HCT116 (cell line): Measurements from ENCODE around the gene C1orf159. TPM values are rescaled to one million over a fixed set of nuclear protein-coding genes. Genes with fewer than 3 reads are reported as not detected.
A peak's percentile ranks its signal among the peaks of the same experiment; 100 is the strongest.

ENCODE experiments used
- ATAC-seq: fragments of 200-7000 bp; cut with Tn5 transposase; 2 replicates; pipeline ENCODE4 v1.9.1; 2020; ENCODE audit warnings: mild to moderate bottlenecking, moderate library complexity
- BruUV-seq: library from RNA; stranded (reverse); fragments of 400-500 nt; replicated peaks from 2 replicates; lab custom pipeline; 2021; lab: Mats Ljungman, UMichigan
- CTCF ChIA-PET: fragments of 300-600 bp; sonication (Branson Sonifier 250); formaldehyde crosslinking; loops from one replicate; lab custom pipeline; 2021; ENCODE audit warnings: antibody characterized with exemption; lab: Charles Lee
- POLR2A ChIA-PET: fragments of 300-600, 350-600 bp; sonication (Branson Sonifier 250); formaldehyde crosslinking; loops from one replicate; lab custom pipeline; 2021; ENCODE audit warnings: antibody characterized with exemption; lab: Charles Lee
- RAD21 ChIA-PET, 2 experiments: fragments of 300-600 bp; sonication (Branson Sonifier 250); formaldehyde crosslinking; loops; one replicate each; lab custom pipeline; 2023; ENCODE audit warnings: low total read pairs in 2 of 2; ENCODE audit not compliant: uncharacterized antibody in 2 of 2, unreplicated experiment in 2 of 2, low non-redundant PET in 1 of 2; lab: Charles Lee
- DNase-seq: peaks from one replicate; pipeline ENCODE4 v3.0.0-alpha.2; 2010; ENCODE audit warnings: low read depth, low spot score
- H2AFZ ChIP-seq: fragments of 200-600 bp; shearing (Covaris generic), sonication (generic); 2 replicates; pipeline ENCODE4 v1.6.1; 2017; ENCODE audit warnings: low read depth, mixed run types, mixed read lengths, antibody characterized with exemption, low read length; ENCODE audit not compliant: poor library complexity, severe bottlenecking
- H3K27ac ChIP-seq: 2 replicates; pipeline ENCODE4 v1.5.1; 2012; ENCODE audit warnings: low read depth, low read length
- H3K27me3 ChIP-seq: fragments of 200-600 bp; sonication (generic); 2 replicates; pipeline ENCODE4 v1.6.1; 2016; ENCODE audit warnings: mixed run types, low read length, mixed read lengths; ENCODE audit not compliant: insufficient read depth
- H3K36me3 ChIP-seq, 2 experiments: fragments of 200-500 bp in 1 of 2; fragments of 200-600 bp in 1 of 2; sonication (Bioruptor generic) in 1 of 2; sonication (generic) in 1 of 2; 2 replicates each; pipeline versions ENCODE4 v1.5.1 to v1.6.1; 2014 to 2016; ENCODE audit warnings: low read length in 2 of 2, inconsistent platforms in 1 of 2, mixed read lengths in 1 of 2, mixed run types in 1 of 2; ENCODE audit not compliant: insufficient read depth in 2 of 2, control insufficient read depth in 1 of 2
- H3K4me1 ChIP-seq, 2 experiments: fragments of 200-600 bp in 1 of 2; sonication (generic) in 1 of 2; 2 replicates each; pipeline versions ENCODE4 v1.5.1 to v1.6.1; 2012 to 2017; ENCODE audit warnings: low read length in 2 of 2, inconsistent platforms in 1 of 2, mild to moderate bottlenecking in 1 of 2, mixed read lengths in 1 of 2, mixed run types in 1 of 2, moderate library complexity in 1 of 2; ENCODE audit not compliant: insufficient read depth in 2 of 2, control insufficient read depth in 1 of 2
- H3K4me2 ChIP-seq: fragments of 200-600 bp; sonication (generic); 2 replicates; pipeline ENCODE4 v1.6.1; 2017; ENCODE audit warnings: mixed run types, low read length, mixed read lengths
- H3K4me3 ChIP-seq, 2 experiments: fragments of 200-600 bp in 1 of 2; sonication (generic) in 1 of 2; replicated peaks in 1 of 2; 2 replicates each; pipeline ENCODE4 v1.5.1; 2011 to 2016; ENCODE audit warnings: low read length in 2 of 2, control low read depth in 1 of 2, low read depth in 1 of 2, mild to moderate bottlenecking in 1 of 2, mixed read lengths in 1 of 2, mixed run types in 1 of 2
- H3K79me2 ChIP-seq: fragments of 200-600 bp; sonication (generic); 2 replicates; pipeline ENCODE4 v1.6.1; 2017; ENCODE audit warnings: mild to moderate bottlenecking, mixed run types, low read length, moderate library complexity, mixed read lengths; ENCODE audit not compliant: insufficient read depth
- H3K9ac ChIP-seq: fragments of 200-600 bp; sonication (generic); 2 replicates; pipeline ENCODE4 v1.6.1; 2016; ENCODE audit warnings: low read length, mixed read lengths
- H3K9me2 ChIP-seq: fragments of 200-600 bp; sonication (generic), shearing (Covaris generic); 2 replicates; pipeline ENCODE4 v1.6.1; 2017; ENCODE audit warnings: mixed run types, mild to moderate bottlenecking, moderate library complexity; ENCODE audit not compliant: insufficient read depth
- H3K9me3 ChIP-seq, 2 experiments: fragments of 200-500 bp in 1 of 2; fragments of 200-600 bp in 1 of 2; sonication (Bioruptor generic) in 1 of 2; sonication (generic) in 1 of 2; 2 replicates each; pipeline ENCODE4 v1.6.1; 2014 to 2017; ENCODE audit warnings: low read length in 2 of 2, mixed read lengths in 2 of 2, inconsistent platforms in 1 of 2, low read depth in 1 of 2, mild to moderate bottlenecking in 1 of 2, mixed run types in 1 of 2, moderate library complexity in 1 of 2; ENCODE audit not compliant: control insufficient read depth in 1 of 2, insufficient read depth in 1 of 2
- H4K20me1 ChIP-seq: fragments of 200-600 bp; sonication (generic), shearing (Covaris generic); 2 replicates; pipeline ENCODE4 v1.6.1; 2017; ENCODE audit warnings: mixed run types, mild to moderate bottlenecking, moderate library complexity; ENCODE audit not compliant: insufficient read depth
- CBX3 ChIP-seq: IDR thresholded peaks from 2 replicates; pipeline ENCODE4 v1.6.1; 2012; ENCODE audit warnings: low read depth
- CEBPB ChIP-seq: IDR thresholded peaks from 2 replicates; pipeline ENCODE4 v1.6.1; 2012; ENCODE audit warnings: low read depth
- EGR1 ChIP-seq: IDR thresholded peaks from 2 replicates; pipeline ENCODE4 v1.6.1; 2012; ENCODE audit warnings: low read depth
- REST ChIP-seq: IDR thresholded peaks from 2 replicates; pipeline ENCODE4 v1.6.1; 2012; ENCODE audit warnings: low read depth
- SIN3A ChIP-seq: IDR thresholded peaks from 2 replicates; pipeline ENCODE4 v1.6.1; 2012; ENCODE audit warnings: low read depth
- SRF ChIP-seq: IDR thresholded peaks from 2 replicates; pipeline ENCODE4 v1.6.1; 2012; ENCODE audit warnings: low read depth
- TCF7L2 ChIP-seq: IDR thresholded peaks from 2 replicates; pipeline ENCODE4 v1.7.0; 2011; ENCODE audit warnings: borderline replicate concordance, inconsistent platforms; ENCODE audit not compliant: insufficient read depth, insufficient read length; ENCODE audit errors: extremely low read depth
- ZBTB33 ChIP-seq: IDR thresholded peaks from 2 replicates; pipeline ENCODE4 v1.6.1; 2011; ENCODE audit warnings: mild to moderate bottlenecking, low read length, moderate library complexity; ENCODE audit not compliant: insufficient replicate concordance; ENCODE audit errors: extremely low read depth
- ZFX ChIP-seq: fragments of 450-650 bp; IDR thresholded peaks from 2 replicates; pipeline ENCODE4 v1.6.1; 2017
- intact Hi-C: fragments of 100-400 bp; cut with micrococcal nuclease; formaldehyde crosslinking; loops from 2 replicates; pipeline ENCODE4 v1.10.0; 2022
- total RNA-seq: library from RNA; stranded (reverse); gene quantifications from one replicate; pipeline ENCODE4 v1.2.1, GENCODE V29; 2021; ENCODE audit not compliant: unreplicated experiment
- TF ChIP-seq, protein P1 (sequence below): IDR thresholded peaks from 2 replicates; pipeline ENCODE4 v1.6.1; 2012

C1orf159 gene
- total RNA-seq, 1 experiment from 2014 or later = 22.7 TPM

- H3K4me3 ChIP-seq = no peak overlapping the region
- no peak for ATAC-seq
- H3K79me2 ChIP-seq = peaks cover 3% of the 10 kb centered on the region; the same call in 1 of the 2 replicates
- RAD21 ChIA-PET = interaction anchor here in 1 of 2 experiments (0.6 kb wide), 1 partner anchor 202 kb away, joined by 4 read pairs; the partner anchor contains the start of gene UBE2J2
- H3K9me3 ChIP-seq = no peaks in the 10 kb centered on the region
- peaks cover 38 to 66% of the 10 kb centered on the region in 2 experiments for H3K4me1 ChIP-seq
- no peak overlapping the region for H3K4me2 ChIP-seq
- H3K36me3 ChIP-seq = no peaks in the 10 kb centered on the region
- intact Hi-C loops = loop anchor here (5.0 kb wide), 1 partner anchor 276 kb away; the partner anchor contains the start of gene DVL1
- no peaks in the 10 kb centered on the region for H4K20me1 ChIP-seq
- no peak overlapping the region for H3K9ac ChIP-seq
- POLR2A ChIA-PET = no interaction called here
- TF ChIP-seq CBX3 (no peak), CEBPB (no peak), REST (no peak), ZBTB33 (no peak), SIN3A (no peak), TCF7L2 (no peak), EGR1 (no peak), SRF (no peak), ZFX (no peak)
- TF ChIP-seq, protein P1, sequence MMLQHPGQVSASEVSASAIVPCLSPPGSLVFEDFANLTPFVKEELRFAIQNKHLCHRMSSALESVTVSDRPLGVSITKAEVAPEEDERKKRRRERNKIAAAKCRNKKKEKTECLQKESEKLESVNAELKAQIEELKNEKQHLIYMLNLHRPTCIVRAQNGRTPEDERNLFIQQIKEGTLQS = no peak
- DNase-seq = no peak
- peak overlapping the region; percentile 91; the same call in 1 of the 2 replicates for H3K27ac ChIP-seq
- H2AFZ ChIP-seq = no peak overlapping the region
- H3K27me3 ChIP-seq = no peaks in the 10 kb centered on the region
- H3K9me2 ChIP-seq = no peaks in the 10 kb centered on the region
- no TSS peak for BruUV-seq
- CTCF ChIA-PET = no interaction called here
Observed at GRCh38 chr1:1071486-1072298, 44.2 kb downstream of the C1orf159 start.
